ENCODE measurements around the gene RAPSN. TPM values are rescaled to one million over a fixed set of nuclear protein-coding genes. Genes with fewer than 3 reads are reported as not detected.

Gene RAPSN
- total and polyA plus RNA-seq, 4 experiments from 2014 or later, result 0.55 to 1.7 TPM; not detected in 2

GRCh38 chr11:47413908-47414684, 34.8 kb downstream of the RAPSN start:
- Histone ChIP-seq H3K36me3 (ENCODE audit: insufficient read depth, low read length) (peaks cover 24% of the 10 kb centered on the region), H3K4me3 (ENCODE audit: low read length in 2 of 2) (no peak overlapping the region), H3K9me3 (ENCODE audit: control insufficient read depth in 1 of 2, low read length in 2 of 2) (no peaks in the 10 kb centered on the region), H3K27me3 (ENCODE audit: insufficient read depth, low read length) (no peaks in the 10 kb centered on the region), H3K4me1 (ENCODE audit: insufficient read depth, low read length) (peaks cover 9% of the 10 kb centered on the region), H3K27ac (ENCODE audit: low read depth, low read length) (no peak overlapping the region)
- no peak for DNase-seq
- ChIA-PET CTCF (ENCODE audit: partially characterized antibody) (interaction anchor here (0.9 kb wide), 1 partner anchor 40 kb away, joined by 5 read pairs; no protein-coding TSS in a partner anchor), POLR2A (ENCODE audit: partially characterized antibody) (interaction anchor here (8.4 to 8.6 kb wide), 2 partner anchors 11 to 41 kb away, joined by 72 to 75 read pairs; partner anchors contain the start of gene PSMC3)
- no peaks in the 10 kb centered on the region for H3K9me3 Mint-ChIP-seq
- peak overlapping the region in 5 of 7 donors; percentile 31 to 89 (median 78) for H3K27ac Mint-ChIP-seq
- peaks cover 13 to 35% of the 10 kb centered on the region in 2 donors for H3K36me3 Mint-ChIP-seq
- H3K4me3 Mint-ChIP-seq, result peak overlapping the region in 1 of 8 donors; percentile 39
- H3K27me3 Mint-ChIP-seq, result no peaks in the 10 kb centered on the region
- intact Hi-C loops (cut with micrococcal nuclease), result no loop called here
- H3K4me1 Mint-ChIP-seq, result peaks cover 3 to 9% (median 6%) of the 10 kb centered on the region in 4 donors

- peaks cover 5 to 15% (median 9%) of the 10 kb centered on the region in 4 donors for H3K4me1 Mint-ChIP-seq
- Histone ChIP-seq H3K9me3 (ENCODE audit: control insufficient read depth in 1 of 2, low read length in 2 of 2) (no peaks in the 10 kb centered on the region), H3K36me3 (ENCODE audit: insufficient read depth, low read length) (peaks cover 17% of the 10 kb centered on the region), H3K4me1 (ENCODE audit: insufficient read depth, low read length) (peaks cover 13% of the 10 kb centered on the region), H3K27ac (ENCODE audit: low read depth, low read length) (no peak overlapping the region), H3K4me3 (ENCODE audit: low read length in 2 of 2) (no peak overlapping the region), H3K27me3 (ENCODE audit: insufficient read depth, low read length) (no peaks in the 10 kb centered on the region)
- no peaks in the 10 kb centered on the region for H3K27me3 Mint-ChIP-seq
- no peak overlapping the region for H3K4me3 Mint-ChIP-seq
- CTCF ChIA-PET (ENCODE audit: partially characterized antibody), result interaction anchor here (1.0 to 7.2 kb wide), 10 partner anchors 12 to 165 kb away, joined by 3 to 257 read pairs (median 11); partner anchors contain the start of genes ACP2, MADD and PSMC3
- H3K36me3 Mint-ChIP-seq, result peaks cover 13 to 31% of the 10 kb centered on the region in 2 donors
- intact Hi-C loops (cut with micrococcal nuclease), result no loop called here
- H3K27ac Mint-ChIP-seq, result peak overlapping the region in 1 of 7 donors; percentile 31
- DNase-seq, result no peak
- H3K9me3 Mint-ChIP-seq, result no peaks in the 10 kb centered on the region
- POLR2A ChIA-PET (ENCODE audit: partially characterized antibody), result interaction anchor here (1.7 to 9.1 kb wide), 4 partner anchors 12 to 40 kb away, joined by 4 to 86 read pairs (median 74); partner anchors contain the start of gene PSMC3
Measured at GRCh38 chr11:47413351-47413750, 35.6 kb downstream of the RAPSN start.

- no peaks in the 10 kb centered on the region for H3K9me3 ChIP-seq (ENCODE audit: control insufficient read depth in 1 of 2, low read length in 2 of 2)
- peaks cover 8 to 23% of the 10 kb centered on the region in 2 donors for H3K36me3 Mint-ChIP-seq
- no peaks in the 10 kb centered on the region for H3K27me3 Mint-ChIP-seq
- peaks cover 22% of the 10 kb centered on the region for H3K4me1 ChIP-seq (ENCODE audit: insufficient read depth, low read length)
- no peaks in the 10 kb centered on the region for H3K27me3 ChIP-seq (ENCODE audit: insufficient read depth, low read length)
- DNase-seq, result peak in 4 of 5 donors; percentile 31 to 49 (median 42)
- no peaks in the 10 kb centered on the region for H3K9me3 Mint-ChIP-seq
- no peak overlapping the region for H3K4me3 ChIP-seq (ENCODE audit: low read length in 2 of 2)
- no peak overlapping the region for H3K27ac ChIP-seq (ENCODE audit: low read depth, low read length)
- peaks cover 8% of the 10 kb centered on the region for H3K36me3 ChIP-seq (ENCODE audit: insufficient read depth, low read length)
- intact Hi-C loops (cut with micrococcal nuclease), result loop anchor here (1.0 kb wide), 1 partner anchor 38 kb away; no protein-coding TSS in a partner anchor
- ChIA-PET CTCF (ENCODE audit: partially characterized antibody) (interaction anchor here (0.6 to 7.2 kb wide), 38 partner anchors 8 to 441 kb away, joined by 3 to 257 read pairs (median 4); partner anchors contain the start of genes ACP2, MADD, PSMC3 and SPI1), POLR2A (ENCODE audit: partially characterized antibody) (interaction anchor here (1.2 to 9.1 kb wide), 9 partner anchors 9 to 353 kb away, joined by 3 to 86 read pairs (median 6); partner anchors contain the start of genes DDB2 and PSMC3)
- H3K4me3 Mint-ChIP-seq, result no peak overlapping the region
- peaks cover 9 to 23% (median 16%) of the 10 kb centered on the region in 4 donors for H3K4me1 Mint-ChIP-seq
- peak overlapping the region in 3 of 7 donors; percentile 37 to 75 (median 52) for H3K27ac Mint-ChIP-seq
Measured at GRCh38 chr11:47411884-47412746, 36.8 kb downstream of the RAPSN start.

GRCh38 chr11:47410370-47411264, 38.3 kb downstream of the RAPSN start:
- CTCF ChIA-PET (ENCODE audit: partially characterized antibody), result interaction anchor here (0.8 to 7.2 kb wide), 20 partner anchors 10 to 373 kb away, joined by 3 to 257 read pairs (median 4); partner anchors contain the start of genes ACP2, MADD and PSMC3
- peak overlapping the region in 2 of 7 donors; percentile 30 to 93 for H3K27ac Mint-ChIP-seq
- peaks cover 9 to 27% (median 20%) of the 10 kb centered on the region in 4 donors for H3K4me1 Mint-ChIP-seq
- H3K36me3 Mint-ChIP-seq, result peaks cover 8 to 19% of the 10 kb centered on the region in 2 donors
- intact Hi-C loops (cut with micrococcal nuclease), result no loop called here
- peak overlapping the region in 3 of 8 donors; percentile 43 to 53 (median 52) for H3K4me3 Mint-ChIP-seq
- H3K9me3 ChIP-seq (ENCODE audit: control insufficient read depth in 1 of 2, low read length in 2 of 2), result no peaks in the 10 kb centered on the region
- no peak overlapping the region for H3K4me3 ChIP-seq (ENCODE audit: low read length in 2 of 2)
- DNase-seq, result peak in 1 of 5 donors; percentile 22
- POLR2A ChIA-PET (ENCODE audit: partially characterized antibody), result interaction anchor here (2.0 to 9.1 kb wide), 5 partner anchors 12 to 196 kb away, joined by 5 to 86 read pairs (median 72); partner anchors contain the start of genes DDB2 and PSMC3
- H3K36me3 ChIP-seq (ENCODE audit: insufficient read depth, low read length), result peaks cover 8% of the 10 kb centered on the region
- H3K27me3 Mint-ChIP-seq, result no peaks in the 10 kb centered on the region
- H3K27ac ChIP-seq (ENCODE audit: low read depth, low read length), result no peak overlapping the region
- H3K27me3 ChIP-seq (ENCODE audit: insufficient read depth, low read length), result no peaks in the 10 kb centered on the region
- peaks cover 25% of the 10 kb centered on the region for H3K4me1 ChIP-seq (ENCODE audit: insufficient read depth, low read length)
- H3K9me3 Mint-ChIP-seq, result no peaks in the 10 kb centered on the region

GRCh38 chr11:47409440-47410369, 39.2 kb downstream of the RAPSN start:
- no peaks in the 10 kb centered on the region for H3K27me3 ChIP-seq (ENCODE audit: insufficient read depth, low read length)
- H3K4me3 ChIP-seq (ENCODE audit: low read length in 2 of 2), result peak overlapping the region in 1 of 2 donors; percentile 73
- no peaks in the 10 kb centered on the region for H3K9me3 ChIP-seq (ENCODE audit: control insufficient read depth in 1 of 2, low read length in 2 of 2)
- DNase-seq, result peak in 1 of 5 donors; percentile 31
- peaks cover 10 to 27% (median 20%) of the 10 kb centered on the region in 4 donors for H3K4me1 Mint-ChIP-seq
- peaks cover 8 to 14% of the 10 kb centered on the region in 2 donors for H3K36me3 Mint-ChIP-seq
- CTCF ChIA-PET (ENCODE audit: partially characterized antibody), result interaction anchor here (0.8 to 7.2 kb wide), 13 partner anchors 10 to 443 kb away, joined by 3 to 257 read pairs (median 4); partner anchors contain the start of gene PSMC3
- H3K36me3 ChIP-seq (ENCODE audit: insufficient read depth, low read length), result peaks cover 8% of the 10 kb centered on the region
- no peaks in the 10 kb centered on the region for H3K9me3 Mint-ChIP-seq
- no peaks in the 10 kb centered on the region for H3K27me3 Mint-ChIP-seq
- H3K4me3 Mint-ChIP-seq, result peak overlapping the region; percentile 89 to 97 (median 92)
- POLR2A ChIA-PET (ENCODE audit: partially characterized antibody), result interaction anchor here (0.5 to 9.1 kb wide), 14 partner anchors 9 to 161 kb away, joined by 3 to 86 read pairs (median 4); partner anchors contain the start of genes ACP2 and PSMC3
- H3K27ac Mint-ChIP-seq, result peak overlapping the region; percentile 92 to 97 (median 94)
- H3K27ac ChIP-seq (ENCODE audit: low read depth, low read length), result peak overlapping the region; percentile 80
- intact Hi-C loops (cut with micrococcal nuclease), result loop anchor here (5.0 kb wide), 1 partner anchor 232 kb away; the partner anchor contains the start of gene ARFGAP2
- H3K4me1 ChIP-seq (ENCODE audit: insufficient read depth, low read length), result peaks cover 25% of the 10 kb centered on the region
